Osteoblast (primary cell): Measurements from ENCODE around the gene OSBPL5. TPM values are rescaled to one million over a fixed set of nuclear protein-coding genes. Genes with fewer than 3 reads are reported as not detected.

Source experiments
- DNase-seq: peaks from one replicate; pipeline ENCODE4 v3.0.0; 2011; ENCODE audit warnings: low spot score, mixed read lengths; ENCODE audit not compliant: insufficient read length; ENCODE audit errors: missing footprints
- H2AFZ ChIP-seq: 2 replicates; pipeline ENCODE4 v1.6.0; 2011; ENCODE audit warnings: mild to moderate bottlenecking, low read length
- H3K27ac ChIP-seq: 2 replicates; pipeline ENCODE4 v1.5.1; 2011; ENCODE audit warnings: mild to moderate bottlenecking, low read depth, low read length, moderate library complexity
- H3K27me3 ChIP-seq: 2 replicates; pipeline ENCODE4 v1.6.0; 2012; ENCODE audit warnings: mild to moderate bottlenecking, control low read depth, inconsistent platforms, low read length, moderate library complexity; ENCODE audit not compliant: insufficient read depth
- H3K36me3 ChIP-seq: 2 replicates; pipeline ENCODE4 v1.5.1; 2011; ENCODE audit warnings: mild to moderate bottlenecking, low read length, control low read depth, moderate library complexity; ENCODE audit not compliant: insufficient read depth
- H3K4me1 ChIP-seq: 2 replicates; pipeline ENCODE4 v1.5.1; 2011; ENCODE audit warnings: mild to moderate bottlenecking, low read length, control low read depth, moderate library complexity; ENCODE audit not compliant: insufficient read depth
- H3K4me2 ChIP-seq: 2 replicates; pipeline ENCODE4 v1.6.0; 2011; ENCODE audit warnings: mild to moderate bottlenecking, low read length; ENCODE audit not compliant: insufficient read depth
- H3K4me3 ChIP-seq: fragments of 200-600 bp; sonication (generic); 3 replicates; pipeline ENCODE4 v1.5.1; 2012; ENCODE audit warnings: mild to moderate bottlenecking, low read length, inconsistent platforms; ENCODE audit not compliant: insufficient read depth
- H3K79me2 ChIP-seq: 2 replicates; pipeline ENCODE4 v1.6.0; 2012; ENCODE audit warnings: mild to moderate bottlenecking, low read length, control low read depth, inconsistent platforms; ENCODE audit not compliant: insufficient read depth
- H3K9me3 ChIP-seq: 2 replicates; pipeline ENCODE4 v1.5.1; 2011; ENCODE audit warnings: low read depth, low read length, control low read depth
- H4K20me1 ChIP-seq: 2 replicates; pipeline ENCODE4 v1.6.0; 2012; ENCODE audit warnings: mild to moderate bottlenecking, low read length, control low read depth; ENCODE audit not compliant: insufficient read depth
- CTCF ChIP-seq: IDR thresholded peaks from 2 replicates; pipeline ENCODE4 v1.5.1; 2011; ENCODE audit warnings: mild to moderate bottlenecking, low read depth, low read length, moderate library complexity; ENCODE audit errors: extremely low read depth
- total RNA-seq: library from RNA; depleted of rRNA; stranded (reverse); fragments of >200 nt; gene quantifications from 2 replicates; pipeline ENCODE4 v1.2.3, GENCODE V29; 2012

Gene OSBPL5
- total RNA-seq, 1 donor: 49.9 TPM

GRCh38 chr11:3126207-3126865 is 38.8 kb downstream of the OSBPL5 start:
- Histone ChIP-seq H3K79me2 (no peaks in the 10 kb centered on the region), H4K20me1 (peaks cover 35% of the 10 kb centered on the region), H3K9me3 (no peaks in the 10 kb centered on the region), H3K27ac (no peak overlapping the region), H3K27me3 (no peaks in the 10 kb centered on the region), H3K36me3 (peaks cover 28% of the 10 kb centered on the region), H3K4me1 (peaks cover 12% of the 10 kb centered on the region), H3K4me3 (no peak overlapping the region), H3K4me2 (no peak overlapping the region), H2AFZ (no peak overlapping the region)
- TF ChIP-seq CTCF: no peak
- peak; percentile 49 for DNase-seq

- Histone ChIP-seq H3K27me3 (no peaks in the 10 kb centered on the region), H3K9me3 (no peaks in the 10 kb centered on the region), H4K20me1 (peaks cover 25% of the 10 kb centered on the region), H3K4me1 (peaks cover 12% of the 10 kb centered on the region), H3K4me2 (no peak overlapping the region), H2AFZ (no peak overlapping the region), H3K36me3 (peaks cover 36% of the 10 kb centered on the region), H3K4me3 (no peak overlapping the region), H3K27ac (no peak overlapping the region), H3K79me2 (no peaks in the 10 kb centered on the region)
- no peak for DNase-seq
- TF ChIP-seq CTCF: no peak
These were observed 40.3 kb downstream of the OSBPL5 start for GRCh38 chr11:3124821-3125220.

- Histone ChIP-seq H3K36me3 (peaks cover 43% of the 10 kb centered on the region), H2AFZ (no peak overlapping the region), H3K79me2 (no peaks in the 10 kb centered on the region), H3K4me2 (no peak overlapping the region), H3K4me1 (peaks cover 12% of the 10 kb centered on the region), H3K9me3 (no peaks in the 10 kb centered on the region), H3K27me3 (no peaks in the 10 kb centered on the region), H4K20me1 (peaks cover 24% of the 10 kb centered on the region), H3K27ac (peak overlapping the region; percentile 82), H3K4me3 (no peak overlapping the region)
- DNase-seq: peak; percentile 99
- no peak for TF ChIP-seq CTCF
These were observed 41.1 kb downstream of the OSBPL5 start for GRCh38 chr11:3123761-3124733.

- Histone ChIP-seq H3K27ac (no peak overlapping the region), H3K9me3 (no peaks in the 10 kb centered on the region), H4K20me1 (peaks cover 24% of the 10 kb centered on the region), H3K36me3 (peaks cover 45% of the 10 kb centered on the region), H3K4me2 (no peak overlapping the region), H3K79me2 (no peaks in the 10 kb centered on the region), H3K27me3 (no peaks in the 10 kb centered on the region), H3K4me1 (peaks cover 12% of the 10 kb centered on the region), H2AFZ (no peak overlapping the region), H3K4me3 (no peak overlapping the region)
- TF ChIP-seq CTCF: no peak
- peak; percentile 41 for DNase-seq
These were observed 41.8 kb downstream of the OSBPL5 start for GRCh38 chr11:3123305-3123704.
